Activated CD8-positive, alpha-beta memory T cell treated with anti-CD3 and anti-CD28 coated beads, Interleukin-2, amount 50 U/mL, for 1 hour (primary cell): ENCODE data around the gene SHLD1.
"Not testable (repeated sequence)": the region's sequence is repeated elsewhere in the genome, so short reads cannot be mapped to it uniquely, and the experiment has no call there.

Experiments
- DNase-seq: peaks from one replicate; pipeline ENCODE4 v3.0.0-alpha.2; 2020; ENCODE audit errors: extremely low read depth

SHLD1 gene

DNA sequence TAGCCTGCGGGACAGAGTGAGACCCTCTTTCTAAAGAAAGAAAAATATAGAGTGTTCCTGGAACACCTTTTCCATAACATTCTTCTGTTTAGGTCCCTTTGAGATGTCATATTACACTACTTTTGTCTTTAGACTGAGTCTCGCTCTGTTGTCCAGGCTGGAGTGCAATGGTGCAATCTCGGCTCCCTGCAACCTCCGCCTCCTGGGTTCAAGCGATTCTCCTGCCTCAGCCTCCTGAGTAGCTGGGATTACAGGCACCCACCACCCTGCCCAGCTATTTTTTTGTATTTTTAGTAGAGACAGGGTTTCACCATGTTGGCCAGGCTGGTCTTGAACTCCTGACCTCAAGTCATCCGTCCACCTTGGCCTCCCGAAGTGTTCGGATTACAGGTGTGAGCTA is 31.2 kb downstream of the SHLD1 start:
- DNase-seq = not testable (repeated sequence)

- no peak for DNase-seq
Observed at GRCh38 chr20:5781798-5782750, 31.9 kb downstream of the SHLD1 start.

DNA sequence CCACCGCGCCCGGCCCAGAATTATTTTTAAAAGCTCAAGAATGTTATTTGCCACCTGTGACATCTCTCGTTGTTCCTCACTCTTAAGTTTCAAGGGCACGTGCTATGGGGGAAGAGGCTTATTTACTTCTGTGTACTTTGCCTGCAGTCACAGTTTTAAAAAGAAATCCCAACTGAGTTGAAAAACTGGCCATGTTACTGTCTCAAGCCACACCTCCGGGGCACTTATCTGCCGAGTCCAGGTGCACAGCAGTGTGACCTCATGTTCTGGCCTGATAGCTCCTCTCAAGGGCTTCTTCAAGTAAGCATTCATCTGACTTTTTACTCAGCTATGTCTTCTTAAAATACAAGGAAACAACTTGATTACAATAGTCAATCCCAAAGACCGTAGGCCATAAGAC is 34.5 kb downstream of the SHLD1 start:
- no peak for DNase-seq

- no peak for DNase-seq
Observed at GRCh38 chr20:5785146-5785545, 34.9 kb downstream of the SHLD1 start.

- no peak for DNase-seq
Observed at GRCh38 chr20:5786930-5787795, 37.0 kb downstream of the SHLD1 start.

GRCh38 chr20:5787796-5788165 is 37.6 kb downstream of the SHLD1 start:
- DNase-seq = no peak

DNA sequence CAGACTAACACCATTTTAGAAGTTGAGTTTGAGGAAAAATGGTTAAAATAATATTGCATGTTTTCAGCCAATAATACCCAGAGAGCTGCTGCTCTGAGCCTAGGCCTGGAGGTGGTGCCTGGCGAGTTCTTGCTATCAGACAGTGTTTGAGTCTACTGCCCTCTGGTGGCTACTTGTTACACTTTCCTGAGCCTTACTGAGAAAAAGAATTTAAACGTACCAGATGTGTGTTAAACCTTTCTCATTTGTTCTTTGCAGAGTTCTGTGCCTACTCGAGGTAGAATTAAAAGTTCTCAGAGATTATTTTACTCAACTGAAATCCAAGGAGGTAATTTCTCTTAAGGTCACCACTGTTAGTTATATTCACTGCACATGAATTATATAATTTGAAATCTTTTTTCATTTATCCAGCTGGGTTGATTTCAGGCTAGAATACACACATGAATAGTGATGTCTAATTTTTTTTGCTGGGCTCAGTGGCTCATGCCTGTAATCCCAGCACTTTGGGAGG is 38.2 kb downstream of the SHLD1 start:
- DNase-seq = peak; percentile 79

DNA sequence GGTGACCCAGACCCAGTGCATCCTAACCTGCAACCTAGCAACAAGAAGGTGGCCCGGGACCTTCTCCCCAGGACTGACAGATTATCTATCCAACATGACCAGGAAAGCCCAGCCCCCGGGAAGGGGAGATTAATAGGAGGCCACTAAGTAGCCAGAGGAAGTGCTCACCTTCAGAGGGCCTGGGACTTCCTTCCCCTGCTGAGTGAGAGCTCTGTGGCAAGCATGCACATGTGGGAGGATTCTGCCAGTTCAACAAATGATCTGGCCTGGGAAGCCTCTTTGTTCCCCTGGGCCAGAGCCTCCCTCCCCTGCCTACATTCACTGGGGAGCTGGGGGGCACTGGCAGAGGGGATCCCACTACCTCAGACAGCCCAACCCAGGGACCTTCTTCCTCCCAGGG is 39.6 kb downstream of the SHLD1 start:
- DNase-seq = no peak

- no peak for DNase-seq
Observed at GRCh38 chr20:5793916-5794315, 43.7 kb downstream of the SHLD1 start.

DNA sequence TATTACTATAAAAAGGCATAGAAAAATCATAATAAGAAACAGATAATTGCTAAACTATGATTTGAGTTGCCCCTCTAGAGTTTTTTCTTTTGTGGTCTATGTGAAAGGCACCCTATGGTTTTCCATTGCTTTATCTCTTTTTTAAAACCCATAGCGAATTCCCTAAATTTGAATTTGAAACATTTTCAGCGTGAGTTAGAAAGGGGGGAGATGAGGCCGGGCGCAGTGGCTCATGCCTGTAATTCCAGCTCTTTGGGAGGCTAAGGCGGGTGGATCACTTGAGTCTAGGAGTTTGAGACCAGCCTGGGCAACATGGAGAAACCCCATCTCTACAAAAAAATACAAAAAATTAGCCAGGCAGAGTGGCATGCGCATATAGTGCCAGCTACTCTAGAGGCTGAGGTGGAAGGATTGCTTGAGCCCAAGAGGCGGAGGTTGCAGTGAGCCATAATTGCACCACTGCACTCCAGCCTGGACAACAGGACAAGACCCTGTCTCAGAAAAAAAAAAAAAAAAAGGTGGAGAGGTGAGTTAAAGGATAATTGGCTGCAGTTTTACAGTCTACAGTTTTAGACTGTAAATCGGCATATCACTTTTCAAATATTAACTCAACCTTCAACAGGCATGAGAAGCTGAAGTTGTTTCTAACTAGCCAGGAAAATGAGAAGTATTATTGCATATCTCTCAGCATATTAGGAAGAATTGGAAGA is 46.3 kb downstream of the SHLD1 start:
- no peak for DNase-seq

DNA sequence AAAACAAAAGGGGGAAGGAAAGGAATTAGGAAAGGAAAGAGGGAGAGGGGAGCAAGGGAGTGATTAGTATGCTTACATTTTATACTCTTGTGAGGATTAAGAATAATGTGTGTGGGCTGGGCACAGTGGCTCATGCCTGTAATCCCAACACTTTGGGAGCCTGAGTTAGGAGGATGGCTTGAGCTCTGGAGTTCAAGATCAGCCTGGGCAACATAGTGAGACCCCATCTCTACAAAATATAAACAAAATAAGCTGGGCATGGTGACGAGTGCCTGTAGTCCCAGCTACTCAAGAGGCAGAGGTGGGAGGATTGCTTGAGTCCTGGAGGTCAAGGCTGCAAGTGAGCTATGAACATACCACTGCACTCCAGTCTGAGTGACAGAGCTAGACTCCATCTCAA is 47.0 kb downstream of the SHLD1 start:
- no peak for DNase-seq

DNA sequence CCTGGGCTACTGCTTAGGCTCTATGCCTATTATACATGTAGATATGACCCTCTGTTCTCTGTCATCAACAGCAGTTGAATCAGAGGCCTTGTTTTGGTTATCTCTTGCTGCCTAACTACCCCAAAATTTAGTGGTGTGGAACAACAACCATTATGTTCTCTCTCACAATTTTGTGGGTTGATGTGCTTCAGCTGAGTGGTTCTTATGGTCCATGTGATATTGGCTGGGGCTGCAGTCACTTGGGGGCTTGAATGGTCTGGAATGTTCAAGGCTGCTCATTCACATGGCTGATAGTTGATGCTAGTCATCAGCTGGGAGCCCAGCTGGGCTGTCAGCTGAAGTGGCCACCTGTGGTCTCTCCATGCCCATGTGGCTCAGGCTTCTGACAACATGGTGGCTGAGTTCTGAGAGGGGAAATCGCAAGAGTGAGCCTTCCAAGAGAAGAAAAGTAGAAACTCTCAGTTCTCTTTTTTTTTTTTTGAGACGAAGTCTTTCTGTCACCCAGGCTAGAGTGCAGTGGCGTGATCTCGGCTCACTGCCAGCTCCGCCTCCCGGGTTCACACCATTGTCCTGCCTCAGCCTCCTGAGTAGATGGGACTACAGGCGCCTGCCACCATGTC is 47.8 kb downstream of the SHLD1 start:
- DNase-seq = no peak

- not testable (repeated sequence) for DNase-seq
Observed at GRCh38 chr20:5803754-5804303, 53.6 kb downstream of the SHLD1 start.

GRCh38 chr20:5806457-5807263 is 56.5 kb downstream of the SHLD1 start:
- DNase-seq = no peak

- DNase-seq = no peak
Observed at GRCh38 chr20:5807431-5807830, 57.2 kb downstream of the SHLD1 start.

DNA sequence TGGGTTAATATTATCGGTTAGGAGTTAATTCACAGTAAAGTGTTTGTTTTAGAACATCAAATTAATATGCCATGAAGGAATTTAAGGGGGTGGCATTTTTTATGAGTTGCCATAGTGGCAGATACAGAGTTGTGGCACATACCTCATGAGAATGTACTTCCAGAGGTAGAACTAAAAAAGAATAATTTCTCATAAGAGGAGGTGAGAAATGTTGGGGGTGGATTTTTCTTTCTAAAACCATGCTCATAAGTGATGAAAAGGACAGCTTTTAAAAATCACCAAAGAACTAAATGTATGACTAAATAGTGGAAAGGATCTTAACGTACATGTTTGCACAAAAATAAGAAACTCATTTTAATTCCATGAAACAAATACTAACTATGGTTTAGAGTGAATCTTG is 58.7 kb downstream of the SHLD1 start:
- DNase-seq = no peak

DNA sequence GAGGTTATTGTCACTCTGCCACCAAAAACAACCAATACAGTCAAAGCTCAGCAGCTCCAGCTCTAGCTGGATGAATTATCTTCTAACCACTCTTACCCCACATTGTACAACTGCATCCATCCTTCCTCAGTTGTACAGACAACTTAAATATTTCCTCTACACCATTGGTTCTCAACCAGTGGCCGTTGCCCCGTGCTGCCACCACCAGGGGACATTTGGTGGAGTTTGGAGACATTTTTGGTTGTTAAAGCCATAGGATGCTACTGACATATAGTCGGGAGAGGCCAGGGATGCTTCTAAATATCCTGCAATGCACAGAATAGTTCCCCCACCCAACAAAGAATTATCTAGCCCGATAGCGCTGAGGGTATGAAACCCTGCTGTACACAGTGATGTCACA is 59.3 kb downstream of the SHLD1 start:
- no peak for DNase-seq

GRCh38 chr20:5810800-5811422 is 60.7 kb downstream of the SHLD1 start:
- no peak for DNase-seq

DNA sequence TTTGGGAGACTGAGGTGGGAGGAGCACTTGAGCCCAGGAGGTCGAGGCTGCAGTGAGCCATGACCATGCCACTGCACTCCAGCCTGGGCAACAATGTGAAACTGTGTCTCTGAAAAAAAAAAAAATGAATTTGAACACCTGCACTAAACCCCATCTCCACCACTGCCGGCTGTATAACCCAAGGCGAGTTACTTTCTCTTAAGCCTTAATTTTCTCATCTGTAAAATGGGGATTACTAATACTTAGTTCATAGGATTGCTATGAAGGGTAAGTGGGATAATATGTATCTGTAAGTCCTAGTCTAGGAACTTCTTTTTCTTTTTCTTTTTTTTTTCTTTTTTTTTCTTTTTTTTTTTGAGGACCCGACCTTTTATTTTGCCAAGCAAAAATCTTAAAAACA is 61.5 kb downstream of the SHLD1 start:
- no peak for DNase-seq

DNA sequence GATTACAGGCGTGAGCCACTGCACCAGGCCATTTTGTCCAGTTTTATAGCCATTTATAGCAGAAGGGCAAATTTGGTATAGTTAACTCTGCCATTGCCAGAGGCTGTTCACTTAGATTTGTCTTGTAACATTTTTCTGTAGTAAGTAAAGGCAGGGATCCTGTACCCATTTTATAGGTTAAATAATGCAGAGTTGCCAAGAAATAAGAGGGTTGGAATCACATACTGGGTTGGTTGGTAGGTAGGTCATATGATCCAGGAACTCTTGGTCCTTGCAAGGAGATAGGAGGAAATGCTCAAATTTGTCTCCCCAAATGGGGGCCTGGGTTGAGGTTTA is 68.1 kb downstream of the SHLD1 start:
- no peak for DNase-seq
